K562 treated with DMSO at 1 percent for 12 hours (cell line): Measurements from ENCODE around the gene EXOSC9. TPM values are rescaled to one million over a fixed set of nuclear protein-coding genes. Genes with fewer than 3 reads are reported as not detected.

Experiments
- total RNA-seq: library from RNA; unstranded; fragments of 300-600 nt; gene quantifications from 2 replicates; pipeline ENCODE4 v1.2.3, GENCODE V29; 2022; ENCODE audit not compliant: insufficient read depth

The EXOSC9 gene
- total RNA-seq, result 43.3 and 68.5 TPM in 2 replicates

GRCh38 chr4:121800961-121801714, at the start of gene EXOSC9:
Gene EXOSC9, plus strand, starts transcription at chr4:121801323. Its CDS starts 102 bp downstream, at chr4:121801425.

GRCh38 chr4:121764702-121765367, 36.3 kb upstream of the EXOSC9 start, which contains the start of gene SMIM43:
Gene SMIM43, minus strand, starts transcription at chr4:121765164. Its CDS starts 59 bp downstream, at chr4:121765105.

GRCh38 chr4:121823505-121824170, 22.5 kb downstream of the EXOSC9 start, which contains the start of gene CCNA2:
Gene CCNA2, minus strand, starts transcription at chr4:121823883. Its CDS starts 255 bp downstream, at chr4:121823628.

Other genes with a start within 250 kb of the EXOSC9 start
- 110 and 177 TPM in 2 replicates for gene ANXA5, start 104.3 kb upstream of the EXOSC9 start, total RNA-seq
- not detected in 2 replicates for gene SMIM43, start 36.2 kb upstream of the EXOSC9 start, total RNA-seq
- 53.3 and 121 TPM in 2 replicates for gene CCNA2, start 22.6 kb downstream of the EXOSC9 start, total RNA-seq
- 4.2 and 12.0 TPM in 2 replicates for gene BBS7, start 69.2 kb downstream of the EXOSC9 start, total RNA-seq
- gene TRPC3, start 150.7 kb downstream of the EXOSC9 start, total RNA-seq, result not detected in 2 replicates